Activated naive CD4-positive, alpha-beta T cell treated with anti-CD3 and anti-CD28 coated beads, Interleukin-2, amount 10 ng/mL, durations not matched to agents 7 days and 5 days (primary cell): ENCODE measurements around the gene CFAP46.
"Not testable (repeated sequence)": the region's sequence is repeated elsewhere in the genome, so short reads cannot be mapped to it uniquely, and the experiment has no call there.

ENCODE experiments used
- CTCF ChIA-PET: fragments of 350-600 bp; sonication (Branson Sonifier 250); formaldehyde crosslinking; loops from one replicate; lab custom pipeline; 2021; ENCODE audit warnings: antibody characterized with exemption; lab: Charles Lee
- DNase-seq: peaks from one replicate; pipeline ENCODE4 v3.0.0-alpha.2; 2020
- H3K27ac Mint-ChIP-seq: one replicate; pipeline ENCODE4 v1.8.0; 2021; ENCODE audit warnings: mild to moderate bottlenecking, moderate library complexity, mixed read lengths
- H3K27me3 Mint-ChIP-seq: one replicate; pipeline ENCODE4 v1.8.0; 2021; ENCODE audit warnings: mild to moderate bottlenecking, mixed read lengths
- H3K36me3 Mint-ChIP-seq: one replicate; pipeline ENCODE4 v1.8.0; 2021; ENCODE audit warnings: mixed read lengths
- H3K4me1 Mint-ChIP-seq: one replicate; pipeline ENCODE4 v1.8.0; 2021; ENCODE audit warnings: mixed read lengths
- H3K4me3 Mint-ChIP-seq: one replicate; pipeline ENCODE4 v1.8.0; 2021; ENCODE audit warnings: mild to moderate bottlenecking, moderate library complexity, mixed read lengths
- H3K9me3 Mint-ChIP-seq: one replicate; pipeline ENCODE4 v1.8.0; 2021; ENCODE audit warnings: mixed read lengths

CFAP46 gene

DNA sequence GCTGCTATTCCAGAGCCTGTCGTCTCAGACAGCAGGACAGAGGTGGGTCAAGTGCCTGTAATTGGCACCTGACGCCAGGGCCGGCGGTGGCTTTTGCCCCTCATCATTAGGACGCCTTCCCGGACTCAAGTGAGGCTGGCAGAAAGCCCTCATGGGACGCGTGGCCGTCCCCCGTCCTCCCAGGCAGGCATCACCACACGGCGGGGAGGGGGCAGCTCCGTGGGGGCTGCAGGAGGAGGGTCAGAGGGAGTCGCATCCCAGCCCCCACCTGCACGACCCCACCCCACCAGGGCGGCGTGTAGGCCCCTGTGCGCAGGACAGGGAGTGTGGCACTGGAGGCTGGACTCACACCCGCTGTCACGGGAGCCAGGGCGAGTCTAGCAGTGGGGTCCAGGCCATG, 16.3 kb downstream of the CFAP46 start:
- H3K4me3 Mint-ChIP-seq, result no peak overlapping the region
- H3K27ac Mint-ChIP-seq, result no peak overlapping the region
- DNase-seq, result peak; percentile 14
- no peaks in the 10 kb centered on the region for H3K4me1 Mint-ChIP-seq
- CTCF ChIA-PET, result no interaction called here
- H3K36me3 Mint-ChIP-seq, result no peaks in the 10 kb centered on the region
- H3K9me3 Mint-ChIP-seq, result no peaks in the 10 kb centered on the region
- no peaks in the 10 kb centered on the region for H3K27me3 Mint-ChIP-seq

DNA sequence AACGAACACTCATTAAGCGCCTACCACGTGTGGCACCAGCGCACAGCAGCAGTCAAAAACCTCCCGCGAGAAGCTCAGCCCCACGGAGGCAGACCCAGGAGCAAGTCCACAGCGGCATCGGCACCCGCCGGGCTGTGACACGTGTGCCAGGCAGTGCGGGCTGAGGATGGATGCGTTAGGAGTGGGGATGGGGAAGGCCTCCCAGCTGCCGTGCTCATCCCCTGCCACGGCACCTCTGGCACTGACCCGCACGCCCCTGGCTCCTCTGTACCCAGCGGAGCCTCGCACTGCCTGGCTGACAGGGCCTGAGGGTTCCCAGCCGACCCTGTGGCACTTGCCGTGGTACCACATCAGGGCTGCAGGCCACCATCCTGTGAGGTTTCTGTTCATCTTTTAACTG, 16.8 kb downstream of the CFAP46 start:
- Mint-ChIP-seq H3K36me3 (no peaks in the 10 kb centered on the region), H3K4me1 (no peaks in the 10 kb centered on the region), H3K27ac (no peak overlapping the region), H3K9me3 (no peaks in the 10 kb centered on the region), H3K4me3 (no peak overlapping the region), H3K27me3 (no peaks in the 10 kb centered on the region)
- peak; percentile 8 for DNase-seq
- CTCF ChIA-PET, result no interaction called here

DNA sequence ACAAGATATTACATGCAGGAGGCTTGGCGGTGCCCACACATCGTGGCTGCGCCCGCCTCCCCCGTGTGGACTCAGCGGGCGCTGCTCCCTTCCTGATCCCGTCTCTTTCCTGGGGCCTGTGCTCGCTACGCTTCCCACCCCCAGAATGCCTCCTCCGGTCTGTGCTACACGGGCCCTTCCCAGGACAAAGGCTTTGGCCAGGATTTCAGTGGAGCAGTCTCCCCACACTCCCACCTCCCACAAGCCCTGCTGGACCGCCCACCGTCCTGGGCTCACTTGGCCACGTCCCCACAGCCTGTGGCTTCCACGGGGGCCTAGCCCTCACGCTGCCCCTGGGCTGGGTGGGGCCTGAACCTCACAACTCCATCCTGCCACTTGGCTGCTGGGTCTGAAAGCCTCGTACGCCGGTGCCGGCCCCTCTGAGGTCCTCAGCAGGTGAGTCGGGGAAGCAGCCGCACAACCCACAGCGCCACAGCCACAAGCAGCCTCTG, 17.3 kb downstream of the CFAP46 start:
- DNase-seq, result peak; percentile 8
- no peaks in the 10 kb centered on the region for H3K27me3 Mint-ChIP-seq
- CTCF ChIA-PET, result no interaction called here
- no peaks in the 10 kb centered on the region for H3K36me3 Mint-ChIP-seq
- no peak overlapping the region for H3K27ac Mint-ChIP-seq
- no peaks in the 10 kb centered on the region for H3K4me1 Mint-ChIP-seq
- no peak overlapping the region for H3K4me3 Mint-ChIP-seq
- H3K9me3 Mint-ChIP-seq, result no peaks in the 10 kb centered on the region

DNA sequence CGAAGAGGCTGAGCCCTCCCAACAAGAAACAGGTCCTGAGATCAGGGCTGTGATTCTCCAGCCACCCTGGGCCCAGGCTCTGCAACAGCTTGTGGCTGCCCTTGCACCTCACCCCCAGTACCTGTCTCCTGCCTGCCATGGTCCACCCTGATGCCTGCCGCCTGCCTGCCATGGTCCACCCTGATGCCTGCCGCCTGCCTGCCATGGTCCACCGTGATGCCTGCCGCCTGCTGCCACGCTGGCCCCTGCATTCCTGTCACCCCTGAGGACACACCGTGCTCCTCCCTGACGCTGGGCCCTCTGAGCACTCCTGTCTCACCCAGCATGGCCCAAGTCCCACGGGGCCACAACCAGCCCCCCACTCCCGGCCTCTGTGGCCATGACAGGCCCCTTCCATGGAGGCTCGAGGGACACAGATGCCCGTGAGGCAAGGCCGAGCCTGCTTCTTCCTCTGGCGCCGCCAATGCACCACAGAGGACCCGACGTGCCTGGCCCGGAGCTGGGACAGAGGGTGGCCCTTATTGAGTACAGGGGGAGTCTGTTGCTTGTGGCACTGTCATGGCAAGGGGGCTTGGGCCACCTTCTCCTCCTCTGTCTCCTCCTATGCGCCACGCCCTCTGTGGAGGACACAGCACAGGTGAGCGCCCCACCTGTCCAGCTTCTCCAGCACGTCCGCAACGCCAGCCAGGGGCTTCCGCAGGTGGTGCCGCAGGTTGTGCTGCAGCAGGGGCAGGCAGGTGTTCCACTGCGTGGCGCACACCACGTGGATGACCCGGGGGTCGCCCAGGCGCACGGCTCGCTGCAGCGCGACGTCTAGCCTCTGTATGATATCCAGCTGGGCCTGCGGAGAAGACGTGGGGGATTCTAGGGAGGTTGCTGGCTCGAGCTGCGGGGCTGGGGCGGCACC, 18.1 kb downstream of the CFAP46 start:
- Mint-ChIP-seq H3K4me1 (no peaks in the 10 kb centered on the region), H3K27ac (no peak overlapping the region), H3K9me3 (no peaks in the 10 kb centered on the region), H3K27me3 (no peaks in the 10 kb centered on the region), H3K4me3 (no peak overlapping the region), H3K36me3 (no peaks in the 10 kb centered on the region)
- DNase-seq, result no peak
- CTCF ChIA-PET, result no interaction called here

DNA sequence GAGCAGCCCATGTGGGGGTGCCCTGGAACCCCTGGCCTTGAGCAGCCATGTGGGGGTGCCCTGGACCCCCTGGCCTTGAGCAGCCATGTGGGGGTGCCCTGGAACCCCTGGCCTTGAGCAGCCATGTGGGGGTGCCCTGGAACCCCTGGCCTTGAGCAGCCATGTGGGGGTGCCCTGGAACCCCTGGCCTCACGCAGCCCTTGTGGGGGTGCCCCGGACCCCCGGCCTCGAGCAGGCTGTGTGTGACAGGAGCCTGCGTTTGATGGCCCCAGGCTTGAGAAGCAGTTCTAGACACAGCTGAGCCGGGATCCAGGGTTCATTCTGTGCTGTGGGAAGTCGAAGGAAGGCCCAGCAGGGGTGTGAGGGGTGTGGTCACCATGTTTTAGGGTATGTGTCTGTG, 19.0 kb downstream of the CFAP46 start:
- H3K4me1 Mint-ChIP-seq, H3K36me3 Mint-ChIP-seq, DNase-seq, CTCF ChIA-PET, H3K27ac Mint-ChIP-seq, H3K9me3 Mint-ChIP-seq, H3K4me3 Mint-ChIP-seq, H3K27me3 Mint-ChIP-seq: not testable (repeated sequence)

DNA sequence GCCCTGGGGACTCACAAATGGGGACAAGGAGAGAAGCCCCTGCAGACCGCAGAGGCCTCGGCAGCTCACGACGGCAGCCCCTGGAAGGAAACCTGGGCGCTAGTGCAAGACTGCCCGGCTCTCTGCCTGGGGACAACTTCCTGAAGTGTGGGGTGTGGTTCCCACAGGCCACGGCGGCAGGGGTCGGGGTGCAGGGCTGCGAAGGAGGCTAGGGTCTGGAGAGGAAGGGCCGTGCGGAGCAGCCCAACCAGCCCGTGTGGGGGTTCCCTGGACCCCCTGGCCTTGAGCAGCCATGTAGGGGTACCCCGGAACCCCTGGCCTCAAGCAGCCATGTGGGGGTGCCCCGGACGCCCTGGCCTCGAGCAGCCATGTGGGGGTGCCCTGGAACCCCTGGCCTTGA, 19.5 kb downstream of the CFAP46 start:
- Mint-ChIP-seq H3K36me3 (no peaks in the 10 kb centered on the region), H3K27ac (no peak overlapping the region), H3K4me3 (no peak overlapping the region), H3K27me3 (no peaks in the 10 kb centered on the region), H3K9me3 (no peaks in the 10 kb centered on the region), H3K4me1 (no peaks in the 10 kb centered on the region)
- CTCF ChIA-PET, result no interaction called here
- no peak for DNase-seq

DNA sequence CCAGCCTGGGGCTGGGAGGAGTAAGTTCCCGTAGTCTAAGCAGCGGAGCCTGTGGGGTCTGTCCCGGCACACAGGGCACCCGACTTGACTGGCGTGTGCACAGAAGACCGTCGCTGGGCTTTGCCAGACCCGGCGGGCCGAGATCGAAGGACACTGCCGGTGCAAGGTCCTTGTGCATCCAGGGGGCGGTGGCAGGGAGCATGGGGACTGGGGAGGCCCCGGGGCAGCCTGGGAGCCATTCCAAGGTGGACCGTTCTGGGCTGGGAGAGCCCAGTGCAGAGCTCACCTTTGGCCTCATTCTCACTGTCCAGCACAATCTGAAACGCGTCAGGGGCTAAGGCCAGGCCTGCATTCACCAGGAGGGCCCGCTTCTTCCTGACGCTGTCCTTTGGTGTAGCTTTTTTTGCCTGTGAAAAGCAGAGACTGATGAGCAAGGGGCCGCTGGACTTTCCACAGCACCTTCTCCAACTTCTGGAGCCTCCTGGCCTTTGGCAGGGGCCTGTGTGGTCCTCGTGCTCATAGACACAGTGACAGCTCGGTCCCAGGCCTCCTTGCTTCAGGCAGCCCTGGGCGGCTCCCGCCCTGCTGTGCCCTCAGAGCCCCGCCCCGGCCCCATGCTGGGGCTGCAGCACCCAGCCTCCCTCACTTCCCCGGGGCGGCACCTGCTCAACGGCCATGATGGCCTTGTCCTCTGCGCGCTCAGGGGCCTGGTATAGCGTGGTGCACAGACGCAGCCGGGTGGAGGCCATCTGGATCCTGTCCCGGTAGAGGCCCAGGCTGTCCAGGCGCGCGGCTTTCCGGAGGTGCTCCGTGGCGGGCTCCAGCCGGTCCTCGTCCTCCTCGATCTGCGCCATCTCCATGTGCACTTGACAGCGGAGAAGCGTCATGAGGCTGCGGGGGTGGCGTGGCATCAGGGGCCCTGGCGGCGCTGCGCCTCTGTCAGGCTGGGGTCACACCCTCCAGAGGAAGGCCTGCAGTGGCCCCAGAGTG, 20.3 kb downstream of the CFAP46 start:
- Mint-ChIP-seq H3K27ac (no peak overlapping the region), H3K4me3 (no peak overlapping the region), H3K27me3 (no peaks in the 10 kb centered on the region), H3K9me3 (no peaks in the 10 kb centered on the region), H3K36me3 (no peaks in the 10 kb centered on the region), H3K4me1 (no peaks in the 10 kb centered on the region)
- CTCF ChIA-PET, result no interaction called here
- no peak for DNase-seq

DNA sequence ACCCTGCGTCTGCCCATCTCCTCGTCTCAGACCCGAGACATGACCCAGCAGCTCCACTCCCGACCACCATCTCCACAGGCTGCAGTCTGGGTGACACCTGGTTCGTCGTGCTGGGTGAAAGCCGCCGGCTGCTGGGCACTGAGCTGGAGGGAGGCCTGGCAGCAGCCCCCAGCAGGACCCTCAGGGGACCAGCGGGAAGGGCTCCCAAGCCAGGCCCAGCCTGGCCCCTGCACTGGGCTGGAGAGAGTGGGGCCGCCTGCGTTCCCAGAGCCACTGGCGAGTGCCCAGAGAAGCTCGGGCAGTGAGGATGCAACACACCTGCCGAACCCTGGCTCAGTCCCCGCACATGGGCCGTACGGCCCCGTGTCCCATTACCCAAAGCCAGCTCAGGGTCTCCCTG, 21.3 kb downstream of the CFAP46 start:
- no peak for DNase-seq
- Mint-ChIP-seq H3K4me3 (no peak overlapping the region), H3K27ac (no peak overlapping the region), H3K9me3 (no peaks in the 10 kb centered on the region), H3K4me1 (no peaks in the 10 kb centered on the region), H3K27me3 (no peaks in the 10 kb centered on the region), H3K36me3 (no peaks in the 10 kb centered on the region)
- CTCF ChIA-PET, result no interaction called here

DNA sequence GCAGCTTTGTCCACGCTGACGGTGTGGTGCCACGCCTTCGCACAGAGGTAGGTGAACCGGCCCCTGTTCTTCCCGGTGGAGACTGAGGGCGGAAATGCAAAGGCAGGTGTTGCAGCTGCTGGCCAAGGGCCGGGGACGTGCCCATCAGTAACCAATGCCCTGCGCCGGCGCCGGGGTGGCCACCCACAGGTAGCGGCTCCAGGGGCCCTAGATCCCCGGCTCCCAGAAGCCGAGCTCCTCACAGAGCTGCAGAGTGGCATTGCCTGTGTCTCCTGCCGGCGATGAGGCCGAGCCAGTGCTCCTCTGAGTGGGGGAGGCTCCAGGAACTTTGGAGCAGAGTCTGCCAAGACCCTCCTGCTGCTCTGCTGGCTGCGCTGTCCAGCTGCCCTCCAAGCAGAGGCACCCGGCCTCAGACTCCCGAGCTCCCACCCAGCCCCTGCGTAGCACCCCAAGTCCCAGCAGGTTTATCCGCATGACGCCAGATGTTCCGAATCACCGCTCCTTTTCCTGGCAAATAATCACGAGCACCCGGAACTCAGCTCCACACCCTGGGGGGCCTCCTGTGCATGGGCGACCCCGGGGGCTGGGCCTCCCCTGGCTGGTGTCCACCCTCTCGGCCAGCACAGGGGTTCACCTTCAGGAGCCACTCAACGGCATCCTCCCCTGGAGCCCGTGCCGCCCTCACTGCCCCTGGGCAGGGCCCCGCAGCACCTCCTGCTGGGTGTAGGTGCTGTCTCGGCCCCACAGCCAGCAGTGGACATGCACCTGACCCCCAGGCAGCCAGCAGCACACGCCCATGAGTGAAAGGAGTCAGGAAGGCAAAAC, 22.1 kb downstream of the CFAP46 start:
- Mint-ChIP-seq H3K9me3 (no peaks in the 10 kb centered on the region), H3K4me3 (no peak overlapping the region), H3K4me1 (no peaks in the 10 kb centered on the region), H3K27me3 (no peaks in the 10 kb centered on the region), H3K27ac (no peak overlapping the region), H3K36me3 (no peaks in the 10 kb centered on the region)
- DNase-seq, result no peak
- CTCF ChIA-PET, result no interaction called here

DNA sequence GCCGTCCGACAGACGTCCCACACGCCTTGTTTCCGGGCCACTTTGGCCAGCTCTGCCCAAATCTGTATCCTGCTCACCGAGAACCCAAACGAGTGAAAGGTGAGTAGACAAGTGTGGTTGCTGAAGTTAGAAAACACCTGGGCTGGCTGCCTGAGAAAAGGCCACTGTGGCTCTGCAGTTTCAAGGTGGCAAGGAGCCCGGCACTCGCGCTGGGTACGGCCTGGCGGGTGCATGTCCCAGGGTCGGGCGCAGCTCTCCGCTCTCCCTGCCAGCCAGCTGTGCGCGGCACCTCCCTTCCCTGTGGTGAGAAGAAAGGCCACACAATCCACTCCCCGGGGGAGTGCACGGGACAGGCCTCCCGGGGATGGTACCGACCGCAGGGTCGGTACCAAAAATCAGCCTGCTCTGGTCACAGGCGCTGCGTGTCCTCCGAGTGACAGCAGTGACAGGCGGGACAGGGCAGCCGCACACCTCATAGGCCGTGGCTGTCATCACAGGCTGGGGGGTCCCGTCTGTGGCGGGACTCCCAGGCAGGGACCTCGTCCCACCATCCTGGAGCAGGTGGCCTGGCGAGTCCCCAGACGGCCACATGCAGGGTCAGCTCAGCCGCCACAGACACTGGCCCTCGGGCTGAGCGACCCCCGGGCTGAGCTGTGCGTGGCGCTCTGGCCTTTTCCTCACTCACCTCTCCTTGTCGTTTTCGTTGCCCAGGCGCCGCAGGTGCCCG, 22.8 kb downstream of the CFAP46 start:
- Mint-ChIP-seq H3K4me1 (no peaks in the 10 kb centered on the region), H3K27me3 (no peaks in the 10 kb centered on the region), H3K27ac (no peak overlapping the region), H3K36me3 (no peaks in the 10 kb centered on the region), H3K9me3 (no peaks in the 10 kb centered on the region), H3K4me3 (no peak overlapping the region)
- CTCF ChIA-PET, result no interaction called here
- no peak for DNase-seq

DNA sequence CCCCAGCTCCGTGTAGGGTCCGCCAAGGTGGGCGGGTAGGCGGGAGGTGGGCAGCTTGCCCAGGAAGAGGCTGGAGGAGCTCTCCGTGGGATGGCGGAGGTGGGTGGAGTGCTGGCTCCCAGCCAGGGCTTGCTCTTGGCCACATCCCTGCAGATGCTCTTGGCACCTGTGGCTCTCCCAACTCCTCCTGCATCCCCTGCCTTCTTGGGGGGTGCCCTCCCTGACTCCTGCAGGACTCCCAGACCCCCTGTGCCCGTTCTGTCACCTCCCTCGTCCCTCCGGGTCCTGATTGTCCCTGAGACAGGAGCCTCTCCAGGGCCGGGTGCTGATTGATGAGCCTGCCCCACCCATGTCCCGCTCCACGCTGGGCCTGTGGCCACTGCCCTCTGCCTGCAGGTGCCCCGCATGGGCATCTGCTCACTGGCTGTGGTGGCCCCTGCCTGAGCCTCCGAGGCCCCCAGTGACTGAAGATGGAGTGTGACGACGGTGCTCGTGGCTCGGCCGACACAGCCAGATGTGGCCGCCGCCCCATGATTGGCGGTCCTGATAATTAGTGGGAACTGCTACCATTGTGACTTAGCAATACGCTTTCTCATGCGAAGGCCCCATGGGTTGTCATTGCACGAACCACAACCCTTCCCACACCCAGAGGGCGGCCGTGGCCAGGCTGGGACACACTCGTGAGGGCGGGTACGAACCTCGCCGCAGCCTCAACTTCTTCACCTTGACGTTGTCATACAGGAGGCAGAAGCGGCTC, 23.6 kb downstream of the CFAP46 start:
- H3K9me3 Mint-ChIP-seq, result no peaks in the 10 kb centered on the region
- no peak for DNase-seq
- CTCF ChIA-PET, result no interaction called here
- no peak overlapping the region for H3K27ac Mint-ChIP-seq
- H3K27me3 Mint-ChIP-seq, result no peaks in the 10 kb centered on the region
- no peak overlapping the region for H3K4me3 Mint-ChIP-seq
- H3K36me3 Mint-ChIP-seq, result no peaks in the 10 kb centered on the region
- no peaks in the 10 kb centered on the region for H3K4me1 Mint-ChIP-seq

DNA sequence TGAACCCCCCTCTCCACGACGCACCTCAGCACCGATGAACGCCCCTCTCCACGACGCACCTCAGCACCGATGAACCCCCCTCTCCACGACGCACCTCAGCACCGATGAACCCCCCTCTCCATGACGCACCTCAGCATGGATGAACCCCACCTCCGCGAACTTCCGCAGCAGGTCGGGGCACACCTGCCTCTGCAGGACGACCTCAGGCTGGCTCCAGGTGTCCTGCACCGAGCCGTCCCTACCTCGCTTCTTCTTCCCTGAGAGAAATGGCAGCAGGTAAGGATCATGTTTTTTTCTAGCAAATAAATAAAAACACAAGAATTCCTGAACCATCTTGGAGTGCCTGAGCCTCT, 24.1 kb downstream of the CFAP46 start:
- DNase-seq, result no peak
- no peak overlapping the region for H3K4me3 Mint-ChIP-seq
- H3K27ac Mint-ChIP-seq, result no peak overlapping the region
- CTCF ChIA-PET, result no interaction called here
- H3K27me3 Mint-ChIP-seq, result no peaks in the 10 kb centered on the region
- H3K36me3 Mint-ChIP-seq, result no peaks in the 10 kb centered on the region
- no peaks in the 10 kb centered on the region for H3K9me3 Mint-ChIP-seq
- no peaks in the 10 kb centered on the region for H3K4me1 Mint-ChIP-seq
